K562 (cell line): Measurements from ENCODE around the gene LIMD2. TPM values are rescaled to one million over a fixed set of nuclear protein-coding genes. Genes with fewer than 3 reads are reported as not detected.

Experiments
- ATAC-seq: fragments of 200-7000 bp; cut with Tn5 transposase; 3 replicates; pipeline ENCODE4 v1.9.1; 2020; ENCODE audit warnings: moderate library complexity
- BruUV-seq: library from RNA; stranded (reverse); fragments of 400-500 nt; replicated peaks from 2 replicates; lab custom pipeline; 2021; lab: Mats Ljungman, UMichigan
- CTCF ChIA-PET: fragments of 300-600 bp; formaldehyde crosslinking; extraction: SDS; loops from one replicate; lab custom pipeline; 2021; ENCODE audit warnings: low intra/inter-chr PET ratio; lab: Yijun Ruan, JAX
- POLR2A ChIA-PET: fragments of 300-600, 350-650 bp; sonication (Branson Sonifier 250); formaldehyde crosslinking; extraction: SDS; loops from one replicate; lab custom pipeline; 2021; ENCODE audit warnings: antibody characterized with exemption, inconsistent platforms; lab: Yijun Ruan, JAX
- DNase-seq, 4 experiments: peaks; one replicate each; pipeline versions ENCODE4 v3.0.0 to v3.0.0-alpha.2; 2011 to 2018; ENCODE audit warnings: low spot score in 3 of 4, mixed read lengths in 3 of 4; ENCODE audit errors: extremely low read depth in 1 of 4
- FAIRE-seq: peaks from 2 replicates; lab custom pipeline; 2011; peaks lifted over from hg19 to GRCh38; lab: Jason Lieb, UNC
- H2AFZ ChIP-seq: 2 replicates; pipeline ENCODE4 v1.6.0; 2011; ENCODE audit warnings: low read depth, low read length, control low read depth, inconsistent platforms
- H3K27ac ChIP-seq: fragments of 200-600 bp; 3 replicates; pipeline ENCODE4 v1.8.0; 2011; ENCODE audit warnings: low read depth, mild to moderate bottlenecking, control low read depth, inconsistent platforms, low read length, moderate library complexity, mixed read lengths; ENCODE audit errors: extremely low read depth
- H3K27me3 ChIP-seq, 2 experiments: fragments of 300-600 bp in 1 of 2; 2 replicates in 1 of 2; 3 replicates in 1 of 2; pipeline versions ENCODE4 v1.6.0 to v1.8.0; 2011; ENCODE audit warnings: inconsistent platforms in 2 of 2, low read length in 2 of 2, mild to moderate bottlenecking in 1 of 2, mixed read lengths in 1 of 2, moderate library complexity in 1 of 2; ENCODE audit not compliant: control insufficient read depth in 2 of 2, insufficient read depth in 2 of 2
- H3K36me3 ChIP-seq: fragments of 300-600 bp; 3 replicates; pipeline ENCODE4 v1.8.0; 2011; ENCODE audit warnings: mild to moderate bottlenecking, low read length, inconsistent platforms; ENCODE audit not compliant: control insufficient read depth, insufficient read depth
- H3K4me1 ChIP-seq, 2 experiments: fragments of 200-600 bp in 1 of 2; replicated peaks in 1 of 2; 2 replicates in 1 of 2; 3 replicates in 1 of 2; pipeline versions ENCODE4 v1.5.1 to v1.8.0; 2011; ENCODE audit warnings: inconsistent platforms in 2 of 2, low read length in 2 of 2, mild to moderate bottlenecking in 1 of 2, mixed read lengths in 1 of 2, moderate library complexity in 1 of 2; ENCODE audit not compliant: control insufficient read depth in 2 of 2, insufficient read depth in 2 of 2
- H3K4me2 ChIP-seq: 2 replicates; pipeline ENCODE4 v1.6.1; 2011; ENCODE audit warnings: low read length, control low read depth, inconsistent platforms, mixed read lengths; ENCODE audit not compliant: insufficient read depth
- H3K4me3 ChIP-seq: fragments of 200-600 bp; sonication (generic), shearing (Covaris generic); 2 replicates; pipeline ENCODE4 v1.5.1; 2016; ENCODE audit warnings: control low read depth, inconsistent platforms
- H3K79me2 ChIP-seq: fragments of 200-600 bp; 3 replicates; pipeline ENCODE4 v1.8.0; 2011; ENCODE audit warnings: low read length, inconsistent platforms; ENCODE audit not compliant: control insufficient read depth, insufficient read depth
- H3K9ac ChIP-seq, 2 experiments: 2 replicates each; pipeline versions ENCODE4 v1.6.0 to v1.6.1; 2011; ENCODE audit warnings: low read depth in 2 of 2, low read length in 2 of 2, control low read depth in 1 of 2, inconsistent platforms in 1 of 2, mild to moderate bottlenecking in 1 of 2, mixed read lengths in 1 of 2; ENCODE audit not compliant: insufficient read depth in 1 of 2
- H3K9me1 ChIP-seq: one replicate; pipeline ENCODE4 v1.6.0; 2011; ENCODE audit warnings: inconsistent platforms, mild to moderate bottlenecking, low read length, moderate library complexity; ENCODE audit not compliant: control insufficient read depth, insufficient read depth
- H3K9me3 ChIP-seq: replicated peaks from 2 replicates; pipeline ENCODE4 v1.5.1; 2011; ENCODE audit warnings: low read depth, low read length, inconsistent platforms; ENCODE audit not compliant: control insufficient read depth, insufficient read depth
- H4K20me1 ChIP-seq: replicated peaks from 2 replicates; pipeline ENCODE4 v1.6.1; 2011; ENCODE audit warnings: low read length, inconsistent platforms, mixed read lengths; ENCODE audit not compliant: control insufficient read depth, insufficient read depth
- ATF2 ChIP-seq: sonication (generic); formaldehyde crosslinking; IDR thresholded peaks from 2 replicates; pipeline ENCODE4 v1.8.1; 2022; ENCODE audit warnings: missing genetic modification reagents
- CREM ChIP-seq: IDR thresholded peaks from 2 replicates; pipeline ENCODE4 v1.6.1; 2014; ENCODE audit warnings: antibody characterized with exemption, low read depth
- HNRNPH1 ChIP-seq: fragments of 200-400 bp; formaldehyde crosslinking; optimal IDR thresholded peaks from 2 replicates; pipeline ENCODE3; 2017; ENCODE audit warnings: low read depth, mild to moderate bottlenecking, low read length, moderate library complexity
- KLF10 ChIP-seq: fragments of 250-450 bp; sonication (Bioruptor Pico); IDR thresholded peaks from 2 replicates; pipeline ENCODE4 v1.6.1; 2021; ENCODE audit warnings: matching md5 sums
- POLR2B ChIP-seq: fragments of 450-650 bp; IDR thresholded peaks from 2 replicates; pipeline ENCODE4 v1.6.1; 2018; ENCODE audit warnings: low read depth; ENCODE audit not compliant: partially characterized antibody
- SMAD1 ChIP-seq: fragments of 150-350 bp; IDR thresholded peaks from 2 replicates; pipeline ENCODE4 v1.6.1; 2014; ENCODE audit warnings: low read length, low read depth; ENCODE audit not compliant: partially characterized antibody
- ZBTB12 ChIP-seq: fragments of 250-450 bp; sonication (Bioruptor Pico); IDR thresholded peaks from 2 replicates; pipeline ENCODE4 v1.4.0; 2020
- ZKSCAN1 ChIP-seq: fragments of 150-350 bp; IDR thresholded peaks from 2 replicates; pipeline ENCODE4 v1.6.1; 2016; ENCODE audit warnings: low read depth, low read length
- ZNF12 ChIP-seq: sonication (generic); formaldehyde crosslinking; IDR thresholded peaks from 2 replicates; pipeline ENCODE4 v1.4.0; 2020; ENCODE audit warnings: mild to moderate bottlenecking, missing genetic modification reagents
- ZNF75A ChIP-seq: fragments of 450-650 bp; formaldehyde crosslinking; IDR thresholded peaks from 2 replicates; pipeline ENCODE4 v1.4.0; 2020; ENCODE audit warnings: mild to moderate bottlenecking
- ZNF764 ChIP-seq: fragments of 250-450 bp; sonication (Bioruptor Pico); IDR thresholded peaks from 2 replicates; pipeline ENCODE4 v1.4.0; 2020; ENCODE audit warnings: low read depth, mild to moderate bottlenecking, moderate library complexity
- ZNF79 ChIP-seq: fragments of 250-450 bp; sonication (Bioruptor Pico); IDR thresholded peaks from 2 replicates; pipeline ENCODE4 v1.4.0; 2020; ENCODE audit warnings: low read depth, mild to moderate bottlenecking, moderate library complexity
- WGBS: fragments of 100-300 bp; shearing (Covaris generic); methylation state at CpG from one replicate; pipeline ENCODE4 v1.1.6; 2016; ENCODE audit warnings: low coverage, mixed read lengths; ENCODE audit not compliant: insufficient coverage; ENCODE audit errors: missing lambda C conversion rate; 5-methylcytosine and 5-hydroxymethylcytosine counted together
- in situ Hi-C: fragments of 300-500 bp; cut with MboI; formaldehyde crosslinking; loops from 4 replicates; pipeline ENCODE4 v1.15.0; 2018; ENCODE audit warnings: inconsistent platforms, mixed read lengths
- intact Hi-C: fragments of 100-400 bp; cut with micrococcal nuclease; formaldehyde crosslinking; loops from 2 replicates; pipeline ENCODE4 v1.14.2; 2022
- polyA plus RNA-seq, 8 experiments: library from polyadenylated mRNA; depleted of rRNA in 4 of 8; stranded (reverse) in 5 of 8; unstranded in 3 of 8; fragments of >200 nt; fragmentation: Nextera tagmentation in 2 of 8; fragmentation: Illumina TruSeq in 1 of 8; extraction: Ambion mirVana in 2 of 8; extraction: Trizol in 1 of 8; gene quantifications; 2 replicates each; pipeline versions ENCODE4 v1.2.1 to v1.2.3, GENCODE V29; 2011 to 2014; ENCODE audit warnings: inconsistent platforms in 1 of 8, missing spikeins in 1 of 8
- total RNA-seq, 7 experiments: library from RNA; depleted of rRNA in 6 of 7; stranded (reverse); fragments of >200 nt in 6 of 7; fragmentation: Illumina TruSeq in 2 of 7; extraction: Trizol in 2 of 7; gene quantifications; 2 replicates each; pipeline versions ENCODE4 v1.2.1 to v1.2.3, GENCODE V29; 2011 to 2021; ENCODE audit warnings: low replicate concordance in 1 of 7
- TF ChIP-seq, protein P1 (sequence below): sonication (generic); formaldehyde crosslinking; IDR thresholded peaks from 2 replicates; pipeline ENCODE4 v1.8.0; 2022; ENCODE audit warnings: mild to moderate bottlenecking, missing genetic modification reagents
- TF ChIP-seq, protein P2 (sequence below): fragments of 250-450 bp; sonication (Bioruptor Pico); IDR thresholded peaks from 2 replicates; pipeline ENCODE4 v1.5.0; 2021
- TF ChIP-seq, protein P3 (sequence below): fragments of 450-650 bp; formaldehyde crosslinking; conservative IDR thresholded peaks from 2 replicates; pipeline ENCODE4 v1.4.0; 2022; ENCODE audit warnings: mild to moderate bottlenecking, missing genetic modification characterization
- TF ChIP-seq, protein P4 (sequence below): fragments of 250-450 bp; sonication (Bioruptor Pico); IDR thresholded peaks from 2 replicates; pipeline ENCODE4 v1.4.0; 2020; ENCODE audit warnings: borderline replicate concordance

The LIMD2 gene
- total and polyA plus RNA-seq, 9 of the 15 experiments (the other 6 are each of a cell fraction or from before 2014, with no cell fraction given), result 0.07 to 11.2 (median 2.8) TPM

DNA sequence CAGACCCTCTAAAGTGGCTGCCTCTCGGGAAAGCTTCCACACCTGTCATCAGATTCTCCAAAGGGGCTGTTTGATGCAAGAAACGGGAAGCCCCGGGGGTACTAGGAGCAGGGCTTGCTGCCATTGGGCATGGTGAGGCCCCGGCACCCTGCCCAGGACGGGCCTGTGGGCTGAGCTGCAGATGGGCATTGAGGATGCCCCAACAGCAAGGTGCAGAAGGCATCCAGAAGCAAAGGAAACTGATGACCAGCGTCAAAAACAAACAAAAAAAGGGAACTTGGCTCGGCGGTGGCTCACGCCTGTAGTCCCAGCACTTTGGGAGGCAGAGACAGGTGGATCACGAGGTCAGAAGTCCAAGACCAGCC lies 1.5 kb upstream of the LIMD2 start:
- Histone ChIP-seq H3K9ac (no peak overlapping the region), H3K79me2 (no peaks in the 10 kb centered on the region), H3K9me1 (no peaks in the 10 kb centered on the region), H3K4me3 (no peak overlapping the region), H3K9me3 (no peaks in the 10 kb centered on the region), H3K27ac (no peak overlapping the region), H3K36me3 (peaks cover 8% of the 10 kb centered on the region; the same call in 1 of the 3 replicates), H3K27me3 (no peaks in the 10 kb centered on the region), H2AFZ (no peak overlapping the region), H3K4me1 (peaks cover 0 to 47% of the 10 kb centered on the region in 2 experiments; a peak in 2 of 5 replicates), H3K4me2 (no peak overlapping the region), H4K20me1 (no peaks in the 10 kb centered on the region)
- in situ Hi-C loops (no loop called here), intact Hi-C loops (no loop called here)
- ChIA-PET CTCF (no interaction called here), POLR2A (interaction anchor here (0.6 to 1.6 kb wide), 4 partner anchors 8 to 35 kb away, joined by 4 to 7 read pairs (median 4); no protein-coding TSS in a partner anchor)
- ATAC-seq (no peak), FAIRE-seq (no peak), DNase-seq (no peak)
- WGBS, result 83% methylated on average over 8 of the region's 10 CpGs
- no TSS peak for BruUV-seq
- no peak for TF ChIP-seq KLF10
- no peak for TF ChIP-seq ZNF12 (CRISPR knock-in tag)
- no peak for TF ChIP-seq HNRNPH1
- TF ChIP-seq, protein P1, sequence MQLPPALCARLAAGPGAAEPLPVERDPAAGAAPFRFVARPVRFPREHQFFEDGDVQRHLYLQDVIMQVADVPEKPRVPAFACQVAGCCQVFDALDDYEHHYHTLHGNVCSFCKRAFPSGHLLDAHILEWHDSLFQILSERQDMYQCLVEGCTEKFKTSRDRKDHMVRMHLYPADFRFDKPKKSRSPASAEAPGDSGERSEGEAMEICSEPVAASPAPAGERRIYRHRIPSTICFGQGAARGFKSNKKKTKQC (CRISPR knock-in tag), result no peak
- TF ChIP-seq ZNF764 (CRISPR knock-in tag), result no peak
- TF ChIP-seq, protein P2, sequence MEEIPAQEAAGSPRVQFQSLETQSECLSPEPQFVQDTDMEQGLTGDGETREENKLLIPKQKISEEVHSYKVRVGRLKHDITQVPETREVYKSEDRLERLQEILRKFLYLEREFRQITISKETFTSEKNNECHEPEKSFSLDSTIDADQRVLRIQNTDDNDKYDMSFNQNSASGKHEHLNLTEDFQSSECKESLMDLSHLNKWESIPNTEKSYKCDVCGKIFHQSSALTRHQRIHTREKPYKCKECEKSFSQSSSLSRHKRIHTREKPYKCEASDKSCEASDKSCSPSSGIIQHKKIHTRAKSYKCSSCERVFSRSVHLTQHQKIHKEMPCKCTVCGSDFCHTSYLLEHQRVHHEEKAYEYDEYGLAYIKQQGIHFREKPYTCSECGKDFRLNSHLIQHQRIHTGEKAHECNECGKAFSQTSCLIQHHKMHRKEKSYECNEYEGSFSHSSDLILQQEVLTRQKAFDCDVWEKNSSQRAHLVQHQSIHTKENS (CRISPR knock-in tag), result no peak
- TF ChIP-seq CREM, result no peak
- no peak for TF ChIP-seq SMAD1
- no peak for TF ChIP-seq ZNF79 (CRISPR knock-in tag)
- no peak for TF ChIP-seq ZBTB12 (CRISPR knock-in tag)
- TF ChIP-seq, protein P3, sequence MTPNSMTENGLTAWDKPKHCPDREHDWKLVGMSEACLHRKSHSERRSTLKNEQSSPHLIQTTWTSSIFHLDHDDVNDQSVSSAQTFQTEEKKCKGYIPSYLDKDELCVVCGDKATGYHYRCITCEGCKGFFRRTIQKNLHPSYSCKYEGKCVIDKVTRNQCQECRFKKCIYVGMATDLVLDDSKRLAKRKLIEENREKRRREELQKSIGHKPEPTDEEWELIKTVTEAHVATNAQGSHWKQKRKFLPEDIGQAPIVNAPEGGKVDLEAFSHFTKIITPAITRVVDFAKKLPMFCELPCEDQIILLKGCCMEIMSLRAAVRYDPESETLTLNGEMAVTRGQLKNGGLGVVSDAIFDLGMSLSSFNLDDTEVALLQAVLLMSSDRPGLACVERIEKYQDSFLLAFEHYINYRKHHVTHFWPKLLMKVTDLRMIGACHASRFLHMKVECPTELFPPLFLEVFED, result no peak
- no peak for TF ChIP-seq ZNF75A (CRISPR knock-in tag)
- no peak for TF ChIP-seq POLR2B
- TF ChIP-seq, protein P4, sequence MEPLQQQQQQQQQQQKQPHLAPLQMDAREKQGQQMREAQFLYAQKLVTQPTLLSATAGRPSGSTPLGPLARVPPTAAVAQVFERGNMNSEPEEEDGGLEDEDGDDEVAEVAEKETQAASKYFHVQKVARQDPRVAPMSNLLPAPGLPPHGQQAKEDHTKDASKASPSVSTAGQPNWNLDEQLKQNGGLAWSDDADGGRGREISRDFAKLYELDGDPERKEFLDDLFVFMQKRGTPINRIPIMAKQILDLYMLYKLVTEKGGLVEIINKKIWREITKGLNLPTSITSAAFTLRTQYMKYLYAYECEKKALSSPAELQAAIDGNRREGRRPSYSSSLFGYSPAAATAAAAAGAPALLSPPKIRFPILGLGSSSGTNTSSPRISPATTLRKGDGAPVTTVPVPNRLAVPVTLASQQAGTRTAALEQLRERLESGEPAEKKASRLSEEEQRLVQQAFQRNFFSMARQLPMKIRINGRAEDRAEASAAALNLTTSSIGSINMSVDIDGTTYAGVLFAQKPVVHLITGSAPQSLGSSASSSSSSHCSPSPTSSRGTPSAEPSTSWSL, result no peak
- TF ChIP-seq ATF2 (CRISPR knock-in tag), result no peak
- no peak for TF ChIP-seq ZKSCAN1
